ENCODE results near the gene BCL11B.

Gene BCL11B

DNA sequence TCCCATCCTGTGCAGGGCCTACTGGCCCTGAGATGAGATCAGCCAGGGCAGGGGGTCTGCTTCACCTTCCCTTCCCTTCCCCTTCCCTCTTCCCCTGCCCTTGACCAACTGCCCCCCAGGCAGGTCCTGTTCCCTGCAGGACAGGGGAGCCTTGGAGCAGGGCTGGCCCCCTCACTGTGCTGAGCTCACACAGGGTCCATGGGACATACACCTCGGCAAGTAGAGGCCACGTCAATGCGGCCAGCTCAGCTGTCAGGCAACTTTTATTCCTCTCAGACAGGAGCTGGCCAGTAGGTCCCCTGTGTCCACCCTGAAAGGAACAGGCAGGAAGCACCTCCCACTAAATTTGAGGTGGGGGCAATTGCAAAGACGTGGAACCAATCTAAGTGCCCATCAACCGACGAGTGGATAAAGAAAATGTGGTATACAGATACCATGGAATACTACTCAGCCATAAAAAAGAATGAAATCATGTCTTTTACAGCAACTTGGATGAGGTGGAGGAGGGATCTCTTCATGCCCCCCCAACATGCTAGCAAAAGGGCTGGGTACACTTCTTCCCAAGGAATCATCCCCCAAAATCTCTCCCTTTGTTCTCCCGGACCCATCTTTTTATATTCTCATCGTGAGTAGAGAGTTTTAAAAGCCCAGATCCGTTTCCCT is 148.7 kb downstream of the BCL11B start:
- DNase-seq (ENCODE audit: low read depth in 2 of 3, low spot score in 1 of 3), result no peak

DNA sequence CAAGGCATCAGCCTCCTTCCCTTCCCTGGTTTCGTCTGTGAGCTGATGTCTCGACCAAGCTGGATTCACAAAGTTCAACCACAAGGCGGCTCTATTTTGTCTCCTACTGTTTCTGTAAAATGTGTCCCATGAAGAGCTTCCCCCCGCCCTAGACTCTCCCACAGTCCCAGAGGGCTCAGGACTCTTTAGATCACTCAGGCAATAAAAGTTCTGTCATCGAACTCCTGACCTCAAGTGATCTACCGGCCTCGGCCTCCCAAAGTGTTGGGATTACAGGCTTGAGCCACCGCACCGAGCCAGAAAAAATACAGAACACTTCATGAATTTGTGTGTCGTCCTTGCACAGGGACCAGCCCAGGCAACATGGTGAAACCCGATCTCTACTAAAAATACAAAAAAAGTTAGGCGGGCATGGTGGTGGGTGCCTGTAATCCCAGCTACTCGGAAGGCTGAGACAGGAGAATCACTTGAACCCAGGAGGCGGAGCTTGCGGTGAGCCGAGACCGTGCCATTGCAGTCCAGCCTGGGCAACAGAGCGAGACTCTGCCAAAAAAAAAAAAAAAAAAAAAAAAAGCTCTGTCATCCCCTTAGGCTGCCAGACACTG is 149.4 kb downstream of the BCL11B start:
- no peak for DNase-seq (ENCODE audit: low read depth in 2 of 3, low spot score in 1 of 3)

DNA sequence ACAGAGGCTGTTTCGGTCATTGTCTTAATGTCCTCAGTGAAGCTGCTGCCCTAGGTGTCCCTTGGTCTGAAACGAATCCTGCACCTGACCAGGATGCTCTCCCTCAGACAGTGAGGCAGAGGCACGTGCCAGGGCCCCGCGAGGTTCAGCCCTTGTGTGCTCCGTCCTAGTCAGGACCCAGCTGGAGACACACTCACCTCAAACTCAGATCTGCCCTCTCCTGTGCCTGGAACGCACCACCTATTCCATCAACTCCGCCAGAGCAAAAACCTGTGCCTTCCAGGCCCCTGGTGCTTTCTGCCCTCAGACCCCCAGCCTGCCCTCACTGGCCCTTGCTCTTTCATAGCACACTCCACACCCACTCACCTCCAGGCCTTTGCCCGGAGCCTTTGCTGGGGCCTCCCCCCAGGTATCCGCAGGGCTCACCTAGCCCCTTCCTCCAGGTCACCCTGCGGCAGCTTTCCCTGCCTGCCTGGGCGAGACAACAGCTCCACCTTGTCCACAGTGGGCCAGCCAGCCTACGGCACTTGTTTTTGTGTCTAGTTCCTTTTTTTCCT is 150.6 kb downstream of the BCL11B start:
- no peak for DNase-seq (ENCODE audit: low read depth in 2 of 3, low spot score in 1 of 3)

DNA sequence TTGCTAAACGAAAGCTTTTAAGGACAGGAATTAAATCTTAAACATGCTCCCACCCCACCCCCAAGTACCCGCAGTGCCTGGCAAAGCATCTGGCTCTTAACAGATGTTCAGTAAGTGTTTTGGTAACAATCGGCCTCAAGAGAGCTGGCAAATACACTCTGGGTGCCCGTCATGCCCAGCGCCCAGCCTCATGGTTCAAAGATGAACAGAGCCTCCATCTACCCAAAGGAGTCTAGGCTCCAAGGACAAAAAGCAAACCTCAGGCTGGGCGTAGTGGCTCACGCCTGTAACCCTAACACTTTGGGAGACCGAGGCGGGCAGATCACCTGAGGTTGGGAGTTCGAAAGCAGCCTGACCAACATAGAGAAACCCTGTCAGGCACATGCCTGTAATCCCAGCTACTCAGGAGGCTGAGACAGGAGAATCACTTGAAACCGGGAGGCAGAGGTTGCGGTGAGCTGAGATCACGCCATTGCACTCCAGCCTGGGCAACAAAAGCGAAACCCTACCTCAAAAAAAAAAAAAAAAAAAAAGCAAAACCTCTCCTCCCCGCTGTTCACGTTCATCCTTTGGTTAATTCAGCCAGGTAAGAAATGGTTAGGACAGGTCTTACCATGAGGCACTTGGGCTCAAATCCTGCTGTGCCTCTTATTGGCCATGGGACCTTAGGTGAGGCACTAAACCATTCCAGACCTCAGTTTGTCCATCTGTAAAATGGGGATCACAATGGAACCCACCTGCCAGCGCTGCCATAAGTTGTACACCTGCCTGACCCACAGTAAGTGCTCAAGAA is 151.3 kb downstream of the BCL11B start:
- DNase-seq (ENCODE audit: low read depth in 2 of 3, low spot score in 1 of 3), result no peak

DNA sequence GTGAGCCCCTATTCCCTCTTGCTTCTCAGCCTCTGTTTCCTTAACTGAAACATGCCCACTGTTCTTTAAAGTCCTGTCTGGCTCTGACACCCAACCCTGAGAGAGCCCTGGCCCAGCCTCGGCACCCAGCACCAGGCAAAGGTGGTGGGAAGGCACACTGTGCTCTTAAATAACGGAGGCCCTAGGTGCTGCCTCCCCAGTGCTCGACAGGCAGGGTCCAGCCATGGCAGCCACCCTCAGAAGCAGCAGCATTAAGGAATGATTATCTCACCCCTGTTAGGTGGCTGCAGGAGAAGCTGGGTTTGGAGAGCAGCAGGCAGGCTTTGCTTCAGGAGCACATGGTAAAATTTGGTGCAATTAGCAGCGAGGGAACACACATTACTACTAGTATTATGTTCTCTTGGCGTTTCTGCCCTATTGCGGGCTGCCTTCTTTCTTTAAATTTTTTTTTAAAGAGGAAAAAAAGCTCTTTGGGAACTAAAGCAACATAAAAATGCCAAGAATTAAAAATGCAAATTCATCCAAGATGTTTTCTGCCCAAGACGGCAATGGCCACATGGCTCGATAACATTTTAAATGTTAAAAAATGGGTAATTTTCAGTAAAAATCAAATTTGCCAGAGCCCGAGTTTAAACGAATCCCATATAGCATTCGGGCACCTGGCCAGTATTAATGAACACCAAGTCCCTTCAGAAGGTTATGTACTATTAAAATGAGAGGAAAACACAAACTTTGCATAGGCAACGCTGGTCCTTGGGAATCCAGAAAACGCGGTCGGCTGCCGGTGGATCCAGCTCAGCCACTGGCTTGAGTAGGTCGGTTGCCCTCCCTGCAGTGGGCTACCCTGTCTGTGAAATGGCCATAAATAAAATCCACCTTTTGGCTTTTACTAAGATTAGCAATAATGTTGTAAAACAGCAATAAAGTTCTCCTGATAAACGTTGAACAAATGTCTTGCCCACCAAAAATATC is 152.2 kb downstream of the BCL11B start:
- DNase-seq (ENCODE audit: low read depth in 2 of 3, low spot score in 1 of 3), result no peak
